NCI-H526 treated with DMSO at 0.1 percent for 48 hours (cell line): ENCODE data around the gene FRMD5.
"Not testable (repeated sequence)": the region's sequence is repeated elsewhere in the genome, so short reads cannot be mapped to it uniquely, and the experiment has no call there.

ENCODE experiments used
- DNase-seq: peaks from one replicate; lab custom pipeline; 2025; lab: John Stamatoyannopoulos, UW

FRMD5 gene

GRCh38 chr15:43887901-43888300, 307.2 kb downstream of the FRMD5 start:
- DNase-seq = no peak

- no peak for DNase-seq
Observed at GRCh38 chr15:43886558-43886957, 308.5 kb downstream of the FRMD5 start.

- DNase-seq = no peak
Observed at GRCh38 chr15:43883571-43883970, 311.5 kb downstream of the FRMD5 start.

GRCh38 chr15:43881944-43882343, 313.1 kb downstream of the FRMD5 start:
- no peak for DNase-seq

- no peak for DNase-seq
Observed at GRCh38 chr15:43881245-43881644, 313.8 kb downstream of the FRMD5 start.

- no peak for DNase-seq
Observed at GRCh38 chr15:43880406-43881194, 314.5 kb downstream of the FRMD5 start.

GRCh38 chr15:43879386-43880355, 315.4 kb downstream of the FRMD5 start:
- DNase-seq = no peak

GRCh38 chr15:43878446-43878845, 316.6 kb downstream of the FRMD5 start:
- DNase-seq = no peak

- no peak for DNase-seq
Observed at GRCh38 chr15:43877371-43877770, 317.7 kb downstream of the FRMD5 start.

GRCh38 chr15:43876872-43877271, 318.2 kb downstream of the FRMD5 start:
- DNase-seq = no peak

GRCh38 chr15:43873651-43874050, 321.4 kb downstream of the FRMD5 start:
- no peak for DNase-seq

- no peak for DNase-seq
Observed at GRCh38 chr15:43872416-43873020, 322.6 kb downstream of the FRMD5 start.

GRCh38 chr15:43871835-43872234, 323.2 kb downstream of the FRMD5 start:
- no peak for DNase-seq

GRCh38 chr15:43868406-43868805, 326.7 kb downstream of the FRMD5 start:
- DNase-seq = no peak

GRCh38 chr15:43867096-43867495, 328.0 kb downstream of the FRMD5 start:
- DNase-seq = no peak

GRCh38 chr15:43866636-43867035, 328.4 kb downstream of the FRMD5 start:
- DNase-seq = not testable (repeated sequence)

GRCh38 chr15:43859546-43859945, 335.5 kb downstream of the FRMD5 start:
- no peak for DNase-seq

- no peak for DNase-seq
Observed at GRCh38 chr15:43854801-43855200, 340.3 kb downstream of the FRMD5 start.

- DNase-seq = no peak
Observed at GRCh38 chr15:43852607-43853006, 342.5 kb downstream of the FRMD5 start.

- DNase-seq = no peak
Observed at GRCh38 chr15:43851251-43851650, 343.8 kb downstream of the FRMD5 start.

- DNase-seq = no peak
Observed at GRCh38 chr15:43845421-43845820, 349.6 kb downstream of the FRMD5 start.

- DNase-seq = not testable (repeated sequence)
Observed at GRCh38 chr15:43832485-43832884, 362.6 kb downstream of the FRMD5 start.
